ENCODE measurements around the gene GLI3. TPM values are rescaled to one million over a fixed set of nuclear protein-coding genes. Genes with fewer than 3 reads are reported as not detected.

GLI3 gene
- total and polyA plus RNA-seq, 2 of the 8 experiments (the other 6 are each of a cell fraction or from before 2014, with no cell fraction given): 8.0 to 31.1 TPM

GRCh38 chr7:42283553-42283952 lies 46.5 kb upstream of the GLI3 start:
- no peaks in the 10 kb centered on the region for H3K23me2 ChIP-seq (ENCODE audit: low read depth, low read length)
- no peak overlapping the region for H2AFZ ChIP-seq (ENCODE audit: low read length)
- no peak overlapping the region for H3K18ac ChIP-seq (ENCODE audit: extremely low read depth, low read length)
- H3K14ac ChIP-seq (ENCODE audit: insufficient read length): no peak overlapping the region
- FAIRE-seq (no peak), DNase-seq (ENCODE audit: low read depth in 1 of 2, low spot score in 2 of 2) (no peak)
- no peak overlapping the region for H3K56ac ChIP-seq (replicated peaks; ENCODE audit: insufficient read length, low read depth, low read length)
- H3K9me3 ChIP-seq (ENCODE audit: insufficient read depth in 2 of 2, low read depth in 1 of 2, low read length in 1 of 2): no peaks in the 10 kb centered on the region
- no peaks in the 10 kb centered on the region for H4K20me1 ChIP-seq (replicated peaks in 1 of 2; ENCODE audit: control insufficient read depth in 1 of 2, insufficient read depth in 2 of 2, low read length in 2 of 2)
- H3K4me1 ChIP-seq (replicated peaks in 1 of 4; ENCODE audit: control insufficient read depth in 3 of 4, insufficient read depth in 4 of 4, low read length in 3 of 4): no peaks in the 10 kb centered on the region
- H4K91ac ChIP-seq (replicated peaks; ENCODE audit: insufficient read length, low read length): no peak overlapping the region
- no peak overlapping the region for H2BK12ac ChIP-seq (ENCODE audit: low read depth, low read length)
- H3K79me2 ChIP-seq (ENCODE audit: control insufficient read depth in 1 of 2, insufficient read depth in 2 of 2, low read length in 2 of 2): no peaks in the 10 kb centered on the region
- H3K23ac ChIP-seq (ENCODE audit: insufficient read length): no peak overlapping the region
- H3K4me2 ChIP-seq (ENCODE audit: insufficient read depth in 1 of 2, low read depth in 2 of 2, low read length in 2 of 2): no peak overlapping the region
- H2BK20ac ChIP-seq (ENCODE audit: low read length): no peak overlapping the region
- H2BK120ac ChIP-seq (replicated peaks; ENCODE audit: low read depth, low read length): no peak overlapping the region
- no peak overlapping the region for H2BK15ac ChIP-seq (ENCODE audit: low read length)
- TF ChIP-seq NANOG (IDR thresholded peaks at IDR 0.05; ENCODE audit: insufficient read depth, low read depth, low read length, poor library complexity, severe bottlenecking) (no peak), PHF8 (conservative IDR thresholded peaks at IDR 0.05; ENCODE audit: low read depth, low read length) (no peak), SP4 (IDR thresholded peaks at IDR 0.05; ENCODE audit: low read length) (no peak), CHD1 (IDR thresholded peaks at IDR 0.05; ENCODE audit: low read depth, low read length) (no peak), KDM4A (IDR thresholded peaks at IDR 0.05; ENCODE audit: low read depth, low read length, severe bottlenecking) (no peak), GTF2F1 (IDR thresholded peaks at IDR 0.05; ENCODE audit: borderline replicate concordance, low read depth, low read length) (no peak), CEBPB (IDR thresholded peaks at IDR 0.05; ENCODE audit: low read depth, low read length) (no peak), POLR2AphosphoS5 (IDR thresholded peaks at IDR 0.05; ENCODE audit: low read depth, low read length) (no peak), RNF2 (IDR thresholded peaks at IDR 0.05; ENCODE audit: borderline replicate concordance, low read depth, low read length, missing control alignments, poor library complexity, severe bottlenecking) (no peak), ZNF274 (IDR thresholded peaks at IDR 0.05; ENCODE audit: borderline replicate concordance, extremely low read depth, low read length) (no peak), YY1 (IDR thresholded peaks at IDR 0.05; ENCODE audit: low read depth, low read length) (no peak), TEAD4 (IDR thresholded peaks at IDR 0.05; ENCODE audit: low read depth, low read length) (no peak)
- TF ChIP-seq, protein P1, sequence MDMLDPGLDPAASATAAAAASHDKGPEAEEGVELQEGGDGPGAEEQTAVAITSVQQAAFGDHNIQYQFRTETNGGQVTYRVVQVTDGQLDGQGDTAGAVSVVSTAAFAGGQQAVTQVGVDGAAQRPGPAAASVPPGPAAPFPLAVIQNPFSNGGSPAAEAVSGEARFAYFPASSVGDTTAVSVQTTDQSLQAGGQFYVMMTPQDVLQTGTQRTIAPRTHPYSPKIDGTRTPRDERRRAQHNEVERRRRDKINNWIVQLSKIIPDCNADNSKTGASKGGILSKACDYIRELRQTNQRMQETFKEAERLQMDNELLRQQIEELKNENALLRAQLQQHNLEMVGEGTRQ (IDR thresholded peaks at IDR 0.05; ENCODE audit: low read length): no peak
- 89% methylated on average over 2 of the region's 2 CpGs; no CpG with 5 or more reads in 1 of the 2 experiments for whole genome bisulfite sequencing, 2 experiments (ENCODE audit: extremely low coverage in 1 of 2, insufficient coverage in 1 of 2, insufficient read length in 1 of 2, insufficient replicate concordance in 2 of 2, low coverage in 1 of 2, low lambda C conversion rate in 2 of 2, missing lambda C conversion rate in 1 of 2)
- H4K8ac ChIP-seq (ENCODE audit: extremely low read depth, insufficient read depth, low read length): no peak overlapping the region
- H2BK5ac ChIP-seq (ENCODE audit: low read depth, low read length): no peak overlapping the region
- POLR2A ChIA-PET (ENCODE audit: partially characterized antibody): no interaction called here
- CTCF ChIA-PET (ENCODE audit: partially characterized antibody): interaction anchor here (1.0 to 1.5 kb wide), 5 partner anchors 10 to 291 kb away, joined by 3 to 4 read pairs (median 4); no protein-coding TSS in a partner anchor
- H3K4ac ChIP-seq (replicated peaks; ENCODE audit: insufficient read length, low read depth, low read length): no peak overlapping the region
- no peak overlapping the region for H3K4me3 ChIP-seq (ENCODE audit: extremely low read depth in 1 of 4, insufficient read depth in 2 of 4, low read depth in 3 of 4, low read length in 4 of 4)
- H3K27me3 ChIP-seq (replicated peaks in 1 of 4; ENCODE audit: control insufficient read depth in 3 of 4, extremely low read depth in 1 of 4, insufficient read depth in 3 of 4, low read length in 3 of 4): no peaks in the 10 kb centered on the region
- H2AK5ac ChIP-seq (ENCODE audit: low read depth, low read length): no peak overlapping the region
- H3K79me1 ChIP-seq (ENCODE audit: low read depth, low read length): no peaks in the 10 kb centered on the region
- H4K5ac ChIP-seq (ENCODE audit: insufficient read length, low read depth, low read length): no peak overlapping the region
- H3K36me3 ChIP-seq (ENCODE audit: control insufficient read depth in 2 of 4, insufficient read depth in 4 of 4, low read length in 3 of 4): no peaks in the 10 kb centered on the region
- no peak overlapping the region for H3K27ac ChIP-seq (ENCODE audit: low read depth, low read length)
- H3K9ac ChIP-seq (replicated peaks in 1 of 4; ENCODE audit: extremely low read depth in 1 of 4, low read depth in 3 of 4, low read length in 3 of 4): no peak overlapping the region
